NCI-H1105 treated with DMSO at 0.1 percent for 48 hours (cell line): ENCODE data around the gene HDHD3.
"Not testable (repeated sequence)": the region's sequence is repeated elsewhere in the genome, so short reads cannot be mapped to it uniquely, and the experiment has no call there.

Experiments
- DNase-seq: peaks from one replicate; lab custom pipeline; 2025; lab: John Stamatoyannopoulos, UW

Gene HDHD3, protein sequence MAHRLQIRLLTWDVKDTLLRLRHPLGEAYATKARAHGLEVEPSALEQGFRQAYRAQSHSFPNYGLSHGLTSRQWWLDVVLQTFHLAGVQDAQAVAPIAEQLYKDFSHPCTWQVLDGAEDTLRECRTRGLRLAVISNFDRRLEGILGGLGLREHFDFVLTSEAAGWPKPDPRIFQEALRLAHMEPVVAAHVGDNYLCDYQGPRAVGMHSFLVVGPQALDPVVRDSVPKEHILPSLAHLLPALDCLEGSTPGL

DNA sequence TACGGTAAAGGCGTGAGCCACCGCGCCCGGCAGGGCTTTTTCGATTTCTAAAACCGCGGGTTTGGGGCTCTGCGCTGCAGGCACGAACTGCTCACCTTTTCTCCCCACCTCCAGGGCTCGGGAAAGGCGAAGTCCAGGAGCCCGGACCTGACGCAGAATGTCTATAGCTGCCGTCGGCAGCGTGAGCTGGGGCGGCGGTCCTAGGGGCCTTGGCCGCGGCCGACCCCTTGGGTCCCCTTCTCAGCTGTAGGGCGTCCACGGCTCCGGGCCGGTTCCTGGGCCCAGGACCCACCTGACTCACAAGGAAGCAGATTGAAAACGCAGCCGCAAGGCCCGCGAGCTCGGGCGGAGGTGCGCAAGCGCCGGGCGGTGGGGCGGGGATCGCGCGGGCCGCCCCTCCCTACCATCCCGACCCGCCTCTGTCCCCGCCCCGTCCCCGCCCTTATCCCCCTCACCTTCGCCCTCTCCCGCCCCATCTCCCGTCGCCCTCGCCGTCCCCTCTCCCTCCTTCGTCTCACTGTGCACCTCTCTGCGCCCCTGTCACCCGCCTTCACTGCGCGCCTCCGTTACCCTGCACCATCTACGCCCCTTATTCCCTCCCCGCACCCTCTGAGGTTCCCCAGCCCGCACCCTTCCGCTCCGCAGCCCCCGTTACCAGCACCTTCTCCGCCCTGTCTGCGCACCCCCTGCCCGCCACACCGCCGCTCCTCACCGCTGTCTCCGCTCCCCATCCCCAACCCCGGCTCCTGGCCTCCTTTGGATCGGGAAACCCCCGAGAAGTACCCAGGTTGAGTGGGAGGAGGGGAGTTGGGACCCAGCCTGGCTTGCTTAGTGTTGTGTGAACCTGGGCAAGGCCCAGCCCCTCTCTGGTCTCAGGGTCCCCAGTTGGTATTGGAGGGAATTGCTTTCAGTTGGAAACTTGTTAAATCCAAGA is at the start of gene HDHD3:
HDHD3 (minus strand) TSS at position 353 of the 934 bp plus-strand sequence. CDS start 2,632 bp downstream, outside the sequence.
- DNase-seq, result peak; percentile 19

DNA sequence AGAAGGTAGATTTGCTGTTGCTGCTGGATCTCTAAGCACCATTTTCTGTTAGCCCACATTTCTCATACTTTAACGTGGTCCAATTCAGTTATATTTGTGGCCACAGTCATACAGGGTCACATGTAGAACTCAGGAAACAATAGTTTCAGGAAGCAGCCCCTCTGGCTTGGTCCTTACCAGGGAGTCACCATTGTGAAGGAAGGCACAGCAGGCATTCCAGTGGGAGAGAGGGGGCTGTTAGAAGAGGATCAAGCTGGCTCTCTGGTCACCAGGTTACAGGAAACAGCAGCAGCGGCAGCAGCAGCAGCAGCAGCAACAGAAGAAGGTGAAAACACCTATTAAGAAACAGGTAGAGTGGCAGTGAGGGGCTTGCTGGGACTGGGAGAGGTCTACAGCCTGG is 48.3 kb upstream of the HDHD3 start:
- no peak for DNase-seq

DNA sequence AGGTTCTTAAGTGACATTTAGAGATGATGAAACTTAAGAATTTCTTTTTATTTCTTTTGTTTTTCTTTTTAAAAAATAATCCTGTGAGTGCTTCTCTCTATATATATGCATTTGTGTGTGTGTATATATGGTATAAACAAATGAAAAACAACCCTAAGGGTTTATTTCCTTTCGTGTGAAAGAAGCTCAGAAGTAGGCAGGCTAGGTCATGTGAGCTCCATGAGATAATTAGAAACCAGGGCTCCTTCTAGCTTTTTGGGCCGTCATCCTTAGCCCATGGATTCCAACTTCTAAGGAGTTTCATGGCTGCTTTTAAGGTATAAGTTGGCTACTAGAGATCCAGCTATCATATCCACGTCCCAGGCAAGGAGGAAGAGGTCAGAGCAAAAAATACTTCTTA is 44.9 kb upstream of the HDHD3 start:
- no peak for DNase-seq

DNA sequence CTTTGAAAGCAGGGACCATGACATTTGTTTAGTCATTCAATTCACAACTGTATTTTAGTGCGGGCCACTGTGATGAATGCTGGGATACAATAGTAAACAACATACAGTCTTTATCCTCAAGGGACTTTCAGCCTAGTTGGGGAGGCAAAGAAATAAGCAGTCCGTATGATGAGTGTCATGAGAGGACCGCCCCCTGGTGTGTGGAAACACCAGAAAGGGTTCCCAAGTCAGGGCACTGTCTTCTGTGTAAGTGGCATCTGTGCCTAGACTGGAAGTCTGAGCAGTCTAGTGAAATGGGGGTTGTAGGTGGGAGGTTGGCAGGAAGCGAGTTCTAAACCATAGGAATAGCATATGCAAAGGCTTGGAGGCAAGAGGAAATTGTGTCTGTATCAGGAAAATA is 40.6 kb upstream of the HDHD3 start:
- DNase-seq, result no peak

DNA sequence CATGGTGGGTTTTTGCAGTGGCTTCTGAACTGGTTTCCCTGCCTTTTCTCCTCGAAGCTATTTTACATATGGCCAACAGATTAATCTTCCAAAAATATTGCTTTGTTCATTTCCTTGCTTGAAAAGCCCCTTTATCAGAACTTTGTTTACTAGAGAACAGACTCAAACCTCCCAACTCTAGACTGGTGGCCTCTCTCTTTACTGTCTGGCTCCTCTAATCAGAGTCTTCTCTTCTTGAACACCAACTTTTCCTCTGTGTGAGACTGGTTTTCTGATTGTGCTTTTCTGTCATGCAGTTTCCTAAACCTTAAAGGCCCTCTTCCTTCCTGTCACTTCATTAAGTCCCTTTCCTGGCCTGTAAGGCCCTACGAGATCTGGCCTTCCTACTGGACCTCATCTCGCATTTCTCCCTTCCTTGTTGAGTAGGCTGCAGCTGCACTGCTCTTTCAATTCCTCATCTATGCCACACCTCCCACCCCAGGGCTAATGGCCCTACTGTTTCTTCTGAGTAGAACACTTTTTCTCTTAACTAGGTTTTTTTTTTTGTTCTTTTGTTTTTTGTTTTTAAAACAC is 39.4 kb upstream of the HDHD3 start:
- no peak for DNase-seq

DNA sequence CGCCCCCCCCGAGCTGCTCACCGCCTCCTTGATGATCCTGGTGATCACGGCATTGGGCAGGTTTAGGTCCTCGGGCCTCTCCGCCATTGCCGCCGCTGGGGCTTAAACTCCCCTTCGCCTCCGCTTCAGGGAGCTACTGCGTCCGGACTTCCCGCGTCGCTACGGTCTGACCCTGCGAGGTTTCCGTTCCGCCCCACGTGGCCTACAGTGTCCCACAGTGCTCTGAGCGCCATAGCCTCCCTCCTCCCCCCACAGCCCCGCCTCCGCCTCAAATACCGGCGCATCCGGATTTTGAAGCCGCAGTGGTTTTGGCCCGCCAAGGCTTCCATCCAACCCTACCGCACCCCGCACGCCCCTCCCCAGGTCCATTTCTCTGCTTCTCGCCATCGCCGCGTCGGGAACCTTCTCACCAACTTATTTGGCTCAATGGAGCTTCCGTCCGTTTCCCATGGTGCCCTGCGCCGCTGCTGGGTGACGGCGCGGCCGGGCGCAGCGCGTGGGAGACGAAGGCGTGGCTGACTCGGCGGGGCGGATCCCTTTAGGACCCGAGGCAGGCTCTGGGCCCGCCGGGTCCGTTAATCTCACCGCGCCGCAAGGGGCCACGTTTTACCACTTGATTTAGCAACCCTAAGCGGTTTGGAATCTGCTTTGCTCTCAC is 33.5 kb upstream of the HDHD3 start, which contains the start of the genes C9orf43 and POLE3:
C9orf43 (plus strand) TSS at position 541 of the 658 bp plus-strand sequence. CDS start 2,747 bp downstream, outside the sequence.
POLE3 (minus strand) TSS at position 469 of the 658 bp plus-strand sequence; CDS start at position 87, 382 bp downstream.
- peak; percentile 91 for DNase-seq

DNA sequence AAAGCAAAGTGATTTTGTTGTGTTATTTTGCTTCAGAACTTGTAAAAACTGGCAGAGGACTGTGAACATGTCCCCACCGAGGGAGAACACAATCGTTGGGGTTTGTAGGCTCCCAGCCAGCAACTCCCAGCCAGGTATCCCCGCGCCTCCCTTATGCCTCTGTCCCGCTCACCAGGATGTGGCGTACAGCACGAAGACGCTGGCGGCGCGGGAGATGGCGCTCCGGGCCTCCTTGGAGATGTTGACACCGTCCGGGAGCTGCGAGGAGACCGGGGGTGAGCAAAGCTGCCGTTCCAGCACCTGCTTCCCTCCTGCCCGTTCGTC is 33.1 kb upstream of the HDHD3 start:
- no peak for DNase-seq

DNA sequence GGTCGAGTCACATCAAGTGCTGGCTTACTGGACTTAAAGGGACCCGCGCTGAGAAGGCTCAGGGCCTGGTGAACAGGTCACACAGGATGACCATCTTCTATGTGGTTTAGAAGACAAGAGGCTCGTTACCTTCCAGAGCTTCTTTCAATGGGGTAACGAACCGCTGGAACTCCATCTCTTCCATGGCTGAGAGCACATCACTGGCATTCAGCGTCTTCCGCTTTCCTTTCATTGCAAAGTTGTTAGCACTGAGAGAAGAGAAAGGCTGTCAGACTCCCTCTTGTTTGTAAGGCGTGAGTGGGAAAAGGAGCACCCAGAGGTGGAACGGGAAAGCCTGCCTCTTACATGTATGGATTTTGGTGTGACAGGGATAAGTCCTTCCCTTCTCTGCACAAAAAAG is 32.7 kb upstream of the HDHD3 start:
- DNase-seq, result no peak

DNA sequence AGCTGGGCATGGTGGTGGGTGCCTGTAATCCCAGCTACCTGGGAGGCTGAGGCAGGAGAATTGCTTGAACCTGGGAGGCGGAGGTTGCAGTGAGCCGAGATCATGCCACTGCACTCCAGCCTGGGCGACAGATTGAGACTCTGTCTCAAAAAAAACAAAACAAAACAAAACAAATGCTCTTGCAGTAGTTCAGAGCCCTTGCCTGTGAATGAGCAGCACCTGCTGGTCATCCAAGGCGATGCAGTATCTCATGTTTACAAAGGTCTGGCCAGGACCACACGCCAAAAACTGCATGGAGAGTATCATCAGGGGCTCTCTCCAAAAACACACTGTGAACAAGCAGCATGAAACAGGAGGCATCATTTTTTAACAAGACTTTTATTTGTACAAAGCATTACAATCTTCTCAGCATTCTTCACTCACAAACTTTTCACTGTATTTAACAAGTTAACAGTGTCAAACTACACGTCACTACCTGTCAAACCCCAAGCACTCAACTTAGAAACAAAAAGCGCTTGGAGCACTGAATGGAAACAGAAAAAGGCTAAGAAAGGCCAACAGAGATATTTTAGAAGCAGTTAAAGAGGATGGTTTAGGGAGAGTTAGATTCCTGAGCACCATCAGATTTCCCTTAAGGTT is 30.2 kb upstream of the HDHD3 start:
- DNase-seq, result peak; percentile 46

DNA sequence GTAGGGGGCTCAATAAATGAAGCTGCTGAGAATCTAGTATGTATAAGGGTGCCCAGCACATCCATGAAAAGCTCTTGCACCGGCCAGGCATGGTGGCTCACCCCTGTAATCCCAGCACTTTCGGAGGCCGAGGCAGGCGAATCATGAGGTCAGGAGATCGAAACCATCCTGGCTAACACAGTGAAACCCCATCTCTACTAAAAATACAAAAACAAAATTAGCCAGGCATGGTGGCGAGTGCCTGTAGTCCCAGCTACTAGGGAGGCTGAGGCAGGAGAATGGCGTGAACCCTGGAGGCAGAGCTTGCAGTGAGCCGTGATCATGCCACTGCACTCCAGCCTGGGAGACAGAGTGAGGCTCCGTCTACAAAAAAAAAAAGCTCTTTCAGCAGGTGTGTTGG is 29.6 kb upstream of the HDHD3 start:
- not testable (repeated sequence) for DNase-seq

DNA sequence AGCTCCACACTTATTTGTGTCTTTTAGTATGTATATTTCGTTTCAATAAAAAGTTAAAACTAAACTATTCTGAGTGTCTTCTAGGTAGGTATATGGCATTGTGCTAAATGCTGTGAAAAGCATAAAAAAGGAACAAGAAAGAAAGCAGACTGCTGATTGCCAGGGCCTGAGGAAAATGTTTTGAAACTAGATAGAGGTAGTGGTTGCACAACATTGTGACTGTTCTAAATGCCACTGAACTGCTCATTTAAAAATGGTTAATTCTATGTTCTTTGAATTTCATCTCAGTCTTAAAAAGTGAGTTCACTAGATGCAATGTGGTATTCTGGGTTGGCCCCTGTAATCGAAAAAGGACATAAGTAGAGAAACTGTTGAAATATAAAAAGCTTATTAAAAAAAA is 26.9 kb upstream of the HDHD3 start:
- no peak for DNase-seq

DNA sequence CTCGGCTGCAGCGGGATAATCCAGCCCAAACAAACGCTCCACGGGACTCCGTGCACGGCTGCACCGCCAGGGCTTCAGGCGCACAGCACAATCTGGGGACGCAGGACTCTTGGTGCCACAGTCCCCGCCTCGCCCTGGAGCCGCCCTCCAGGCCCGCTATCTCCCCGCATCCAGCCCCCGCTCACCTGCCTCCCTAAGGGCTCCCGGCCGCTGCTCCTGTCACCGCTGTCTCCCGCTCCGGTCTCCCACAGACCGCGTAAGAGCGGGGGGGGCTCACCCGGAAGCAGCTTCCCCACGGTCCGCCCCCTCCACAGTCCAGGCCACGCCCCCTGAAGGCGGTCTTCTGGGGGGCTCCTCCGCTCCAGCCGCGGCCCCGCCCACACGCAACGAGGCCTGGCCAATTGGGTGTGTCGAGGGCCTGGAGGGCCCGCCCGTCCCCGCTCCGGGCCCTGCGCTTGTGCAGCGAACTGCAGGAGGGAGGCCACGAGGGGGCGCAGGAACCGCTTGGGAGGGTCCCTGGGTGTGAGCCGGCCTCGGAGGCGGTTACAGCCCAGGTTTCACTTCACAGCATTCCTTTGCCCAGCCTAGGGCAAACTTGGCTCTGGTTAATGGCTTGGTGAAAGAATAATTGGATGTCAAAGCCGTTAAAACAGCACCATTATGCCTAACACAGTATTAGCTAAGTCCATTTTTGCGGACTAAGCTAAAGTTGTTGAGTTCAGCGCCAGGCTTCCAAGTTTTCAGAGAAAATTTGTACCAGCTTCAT is 24.4 kb upstream of the HDHD3 start, which contains the start of gene ALAD:
ALAD (minus strand) TSS at position 258 of the 766 bp plus-strand sequence. CDS start 7,725 bp downstream, outside the sequence.
- peak; percentile 97 for DNase-seq

DNA sequence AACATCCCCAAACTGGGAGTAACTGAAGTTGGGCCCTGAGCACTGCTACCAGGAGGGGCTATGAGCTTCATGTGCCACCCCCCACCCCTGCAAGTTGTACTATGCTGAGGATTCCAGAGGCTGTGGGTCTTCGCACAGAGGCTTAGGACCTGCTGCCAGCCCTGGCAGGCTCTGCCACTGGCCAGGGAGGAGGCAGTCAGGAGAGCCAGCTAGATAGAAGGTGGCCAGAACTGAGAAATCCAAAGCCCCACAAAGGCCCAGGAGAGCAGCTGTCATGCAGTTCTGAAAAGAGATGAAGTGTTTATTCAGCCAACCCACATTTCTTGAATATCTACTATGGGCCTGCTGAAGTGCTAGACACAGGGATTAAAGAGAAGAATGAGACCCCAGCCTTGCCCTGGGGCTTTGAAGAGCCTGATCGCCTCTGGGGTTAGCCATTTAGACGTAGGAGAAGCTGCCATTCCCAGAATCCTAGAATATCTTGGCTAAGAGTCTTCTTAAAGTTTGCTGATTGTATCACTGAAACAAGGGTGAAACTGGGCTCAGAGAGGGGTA is 22.9 kb upstream of the HDHD3 start:
- DNase-seq, result no peak

DNA sequence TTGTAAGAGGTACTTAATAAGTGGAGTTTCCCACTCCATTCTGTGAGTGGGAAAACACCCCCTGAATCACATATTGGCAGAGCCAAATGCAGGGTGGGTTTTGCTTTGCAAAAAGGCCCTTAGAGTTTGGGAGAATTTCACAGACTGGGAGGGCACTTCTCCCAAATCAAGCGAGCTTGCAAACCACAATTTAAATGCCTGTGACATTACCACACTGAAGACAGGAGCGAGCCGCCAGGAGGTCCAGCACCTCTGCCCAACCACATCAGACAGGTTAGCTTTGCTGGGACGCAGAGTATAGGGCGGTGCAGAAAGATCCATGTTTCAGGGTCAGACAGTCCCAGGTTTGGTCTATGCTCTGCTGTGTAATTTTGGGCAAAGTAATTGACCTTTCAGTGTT is 22.0 kb upstream of the HDHD3 start:
- no peak for DNase-seq

DNA sequence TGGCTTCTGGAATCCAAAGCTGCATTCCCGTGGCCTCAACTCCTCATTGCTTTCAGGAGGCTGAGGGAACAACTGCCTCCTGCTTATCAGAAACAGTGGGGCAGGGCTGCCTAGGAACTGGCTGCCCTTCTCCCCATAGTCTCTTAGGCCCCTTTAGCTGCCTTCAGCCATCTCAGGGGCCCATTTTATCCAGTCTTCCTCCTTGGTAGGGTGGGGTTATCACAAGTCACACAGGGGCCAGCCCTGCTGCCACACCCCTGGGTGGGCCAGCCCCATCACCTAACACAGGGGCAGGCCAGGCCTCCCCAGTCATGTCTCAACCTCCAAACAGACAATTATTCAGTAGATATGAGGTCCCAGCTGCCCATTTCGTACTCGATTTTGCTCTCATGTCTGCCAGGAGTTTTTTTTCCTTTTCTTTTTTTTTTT is 20.4 kb upstream of the HDHD3 start:
- no peak for DNase-seq

DNA sequence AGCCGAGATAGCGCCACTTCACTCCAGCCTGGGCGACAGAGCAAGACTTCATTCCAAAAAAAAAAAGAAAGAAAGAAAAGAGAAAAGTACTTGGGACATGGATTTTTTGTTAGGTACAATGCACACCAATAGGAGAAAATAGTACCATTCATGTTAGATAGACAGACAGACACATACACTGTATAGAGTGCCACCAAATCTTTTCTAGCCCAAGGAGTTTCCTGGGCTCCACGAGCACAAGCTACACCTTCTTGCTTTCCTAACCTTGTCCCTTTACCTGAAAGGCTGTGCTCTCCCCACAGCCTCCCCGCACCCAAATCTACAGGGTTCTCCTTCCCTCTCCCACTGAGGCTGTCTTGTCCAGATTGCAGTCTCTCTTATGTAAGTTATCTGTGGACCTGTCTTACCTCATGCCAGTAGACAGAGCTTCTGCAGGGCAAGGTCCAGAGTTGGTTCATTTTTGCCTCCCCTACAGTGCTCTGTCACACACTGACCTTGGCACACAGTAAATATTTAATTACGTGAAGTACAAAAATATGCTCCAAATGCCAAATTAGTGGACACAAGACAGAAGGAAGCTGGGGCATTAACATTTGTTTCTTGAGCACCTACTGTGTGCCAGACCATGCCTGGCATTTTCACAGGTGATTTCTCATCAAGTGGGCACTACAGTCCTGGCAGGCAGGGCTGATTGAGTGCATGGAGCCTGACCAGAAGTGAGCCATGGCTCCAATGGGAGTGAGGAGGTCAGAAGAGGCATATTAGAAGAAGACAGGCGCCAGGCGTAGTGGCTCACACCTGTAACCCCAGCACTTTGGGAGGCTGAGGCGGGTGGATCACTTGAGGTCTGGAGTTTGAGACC is 18.4 kb upstream of the HDHD3 start:
- no peak for DNase-seq

DNA sequence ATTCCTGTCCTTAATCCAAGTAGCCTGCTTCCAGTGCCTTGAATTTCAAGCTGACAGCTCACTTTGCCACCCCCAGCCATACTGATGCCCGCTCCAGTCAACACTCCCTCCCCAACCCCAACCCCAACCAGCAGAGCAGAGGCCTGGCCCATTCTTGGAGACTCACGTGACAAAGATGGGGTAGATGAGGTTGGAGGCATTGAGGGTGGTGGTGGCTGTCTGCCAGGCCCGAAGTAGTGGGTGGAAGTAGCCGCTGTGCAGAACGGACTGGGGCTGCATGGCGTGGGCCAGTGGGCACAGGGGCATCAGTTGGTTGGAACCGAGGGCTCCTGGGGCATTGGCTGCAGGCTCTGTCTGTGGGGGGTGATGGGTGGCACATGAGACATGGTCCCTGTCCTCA is 16.5 kb upstream of the HDHD3 start:
- no peak for DNase-seq

DNA sequence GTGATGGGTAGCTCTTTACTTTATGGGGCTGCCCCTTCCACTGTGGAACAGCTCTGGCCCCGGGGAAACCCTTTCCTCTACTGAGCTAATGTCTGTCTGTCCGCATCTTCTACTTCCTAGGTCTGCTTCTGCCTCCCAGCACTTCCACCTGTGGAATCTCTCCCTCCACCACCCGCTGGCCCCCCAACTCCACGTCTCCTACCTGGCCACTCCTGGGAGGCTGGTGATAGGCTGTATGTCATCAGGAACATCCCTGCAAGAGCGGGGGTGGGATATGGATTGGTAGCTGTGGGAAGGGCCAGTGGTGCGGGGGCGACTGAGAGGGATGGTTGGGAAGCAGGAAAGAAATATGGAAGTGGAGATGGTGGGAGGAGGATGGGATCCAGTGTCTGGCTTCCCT is 15.1 kb upstream of the HDHD3 start:
- DNase-seq, result no peak

DNA sequence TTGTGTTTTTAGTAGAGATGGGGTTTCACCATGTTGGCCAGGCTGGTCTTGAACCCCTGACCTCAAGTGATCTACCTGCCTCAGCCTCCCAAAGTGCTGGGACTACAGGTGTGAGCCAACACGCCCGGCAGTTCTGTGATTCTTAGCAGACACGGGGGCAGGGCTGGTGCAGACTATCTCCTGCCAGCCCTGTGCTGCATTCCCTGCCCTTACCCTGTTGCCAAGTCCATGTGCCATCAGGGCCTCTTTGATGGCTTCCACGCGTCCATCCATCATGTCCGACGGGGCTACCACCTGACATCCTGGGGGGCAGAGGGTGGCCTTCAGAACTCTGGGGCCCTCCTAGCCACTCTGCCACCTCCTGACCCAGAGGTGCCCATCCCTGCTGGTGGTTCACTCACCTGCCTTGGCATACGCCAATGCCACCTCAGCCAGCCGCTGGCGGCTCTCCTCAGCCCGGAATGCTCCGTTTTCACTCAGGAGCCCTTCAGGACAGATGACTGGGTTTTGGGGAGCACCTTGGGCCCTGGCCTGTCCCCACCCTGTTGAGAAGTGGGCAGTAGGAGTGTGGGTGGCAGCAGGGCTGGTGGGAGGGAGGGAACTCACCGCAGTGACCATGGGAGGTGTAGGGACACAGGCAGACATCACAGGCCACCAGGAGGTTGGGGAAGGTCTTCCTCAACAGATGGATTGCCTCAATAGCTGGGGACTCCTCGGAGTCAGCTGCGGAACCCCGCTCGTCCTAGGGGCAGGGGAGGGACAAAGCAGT is 13.6 kb upstream of the HDHD3 start:
- no peak for DNase-seq
